Measurements from ENCODE around the gene OR10V1. TPM values are rescaled to one million over a fixed set of nuclear protein-coding genes. Genes with fewer than 3 reads are reported as not detected.
"Not testable (repeated sequence)": the region's sequence is repeated elsewhere in the genome, so short reads cannot be mapped to it uniquely, and the experiment has no call there.

Gene OR10V1
- total and polyA plus RNA-seq, 12 donors, result not detected

DNA sequence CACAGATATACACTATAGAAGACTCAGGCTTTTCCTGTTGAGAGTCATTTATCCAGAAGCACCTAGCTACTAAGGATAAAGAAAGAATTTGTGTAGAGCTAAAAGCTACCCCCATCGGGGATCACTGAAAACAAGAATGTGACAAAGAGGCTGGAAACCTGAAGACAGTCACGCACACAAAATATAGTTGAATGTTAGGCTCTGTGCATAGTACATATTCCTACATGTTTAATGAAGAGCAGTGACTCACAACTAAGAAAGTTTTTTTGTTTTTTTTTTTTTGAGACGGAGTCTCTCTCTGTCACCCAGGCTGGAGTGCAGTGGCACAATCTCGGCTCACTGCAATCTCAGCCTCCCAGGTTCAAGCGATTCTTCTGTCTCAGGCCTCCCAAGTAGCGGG lies 8.4 kb downstream of the OR10V1 start:
- Histone ChIP-seq H3K36me3 (replicated peaks in 1 of 2) (no peaks in the 10 kb centered on the region), H3K9me3 (replicated peaks in 1 of 3) (no peaks in the 10 kb centered on the region), H3K27me3 (no peaks in the 10 kb centered on the region), H3K4me1 (replicated peaks in 1 of 2) (no peaks in the 10 kb centered on the region), H3K27ac (no peak overlapping the region), H3K4me3 (no peak overlapping the region)
- WGBS, 4 donors, result 71 to 91% (median 84%) methylated on average over 6 of the region's 6 CpGs
- intact Hi-C loops (cut with DNase I), result no loop called here
- DNase-seq, result no peak
- TF ChIP-seq POLR2A (IDR thresholded peaks at IDR 0.05), result no peak
- TF ChIP-seq, protein P1, sequence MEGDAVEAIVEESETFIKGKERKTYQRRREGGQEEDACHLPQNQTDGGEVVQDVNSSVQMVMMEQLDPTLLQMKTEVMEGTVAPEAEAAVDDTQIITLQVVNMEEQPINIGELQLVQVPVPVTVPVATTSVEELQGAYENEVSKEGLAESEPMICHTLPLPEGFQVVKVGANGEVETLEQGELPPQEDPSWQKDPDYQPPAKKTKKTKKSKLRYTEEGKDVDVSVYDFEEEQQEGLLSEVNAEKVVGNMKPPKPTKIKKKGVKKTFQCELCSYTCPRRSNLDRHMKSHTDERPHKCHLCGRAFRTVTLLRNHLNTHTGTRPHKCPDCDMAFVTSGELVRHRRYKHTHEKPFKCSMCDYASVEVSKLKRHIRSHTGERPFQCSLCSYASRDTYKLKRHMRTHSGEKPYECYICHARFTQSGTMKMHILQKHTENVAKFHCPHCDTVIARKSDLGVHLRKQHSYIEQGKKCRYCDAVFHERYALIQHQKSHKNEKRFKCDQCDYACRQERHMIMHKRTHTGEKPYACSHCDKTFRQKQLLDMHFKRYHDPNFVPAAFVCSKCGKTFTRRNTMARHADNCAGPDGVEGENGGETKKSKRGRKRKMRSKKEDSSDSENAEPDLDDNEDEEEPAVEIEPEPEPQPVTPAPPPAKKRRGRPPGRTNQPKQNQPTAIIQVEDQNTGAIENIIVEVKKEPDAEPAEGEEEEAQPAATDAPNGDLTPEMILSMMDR (IDR thresholded peaks at IDR 0.05), result no peak

DNA sequence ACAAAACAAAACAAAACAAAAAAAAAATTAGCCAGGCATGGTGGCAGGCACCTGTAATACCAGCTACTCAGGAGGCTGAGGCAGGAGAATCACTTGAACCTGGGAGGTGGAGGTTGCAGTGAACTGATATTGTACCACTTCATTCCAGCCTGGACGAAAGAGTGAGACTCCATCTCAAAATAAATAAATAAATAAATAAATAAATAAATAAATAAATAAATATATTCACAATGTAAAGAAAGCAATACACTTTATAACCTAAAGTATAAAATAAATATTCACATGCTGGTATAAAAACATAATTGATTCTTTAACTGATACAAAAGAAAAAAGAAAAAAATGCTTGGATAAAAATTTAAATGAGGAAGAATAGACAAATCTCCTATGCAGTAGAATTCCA lies 10.1 kb downstream of the OR10V1 start:
- H3K27me3 ChIP-seq; H3K4me1 ChIP-seq (replicated peaks in 1 of 2); DNase-seq; H3K9me3 ChIP-seq (replicated peaks in 1 of 3); H3K27ac ChIP-seq; H3K36me3 ChIP-seq (replicated peaks in 1 of 2); H3K4me3 ChIP-seq; intact Hi-C loops (cut with DNase I): not testable (repeated sequence)
- WGBS, 4 donors, result 84 to 95% (median 88%) methylated on average over 1 of the region's 1 CpG

DNA sequence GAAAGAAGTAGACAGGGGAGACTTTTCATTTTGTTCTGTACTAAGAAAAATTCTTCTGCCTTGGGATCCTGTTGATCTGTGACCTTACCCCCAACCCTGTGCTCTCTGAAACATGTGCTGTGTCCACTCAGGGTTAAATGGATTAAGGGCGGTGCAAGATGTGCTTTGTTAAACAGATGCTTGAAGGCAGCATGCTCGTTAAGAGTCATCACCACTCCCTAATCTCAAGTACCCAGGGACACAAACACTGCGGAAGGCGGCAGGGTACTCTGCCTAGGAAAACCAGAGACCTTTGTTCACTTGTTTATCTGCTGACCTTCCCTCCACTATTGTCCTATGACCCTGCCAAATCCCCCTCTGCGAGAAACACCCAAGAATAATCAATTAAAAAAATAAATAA lies 13.5 kb downstream of the OR10V1 start:
- H3K27me3 ChIP-seq; H3K4me3 ChIP-seq; intact Hi-C loops (cut with DNase I); DNase-seq; H3K9me3 ChIP-seq (replicated peaks in 1 of 3); H3K27ac ChIP-seq; H3K36me3 ChIP-seq (replicated peaks in 1 of 2); H3K4me1 ChIP-seq (replicated peaks in 1 of 2): not testable (repeated sequence)
- WGBS, 4 donors, result 72 to 86% (median 73%) methylated on average over 3 to 4 of the region's 5 CpGs

DNA sequence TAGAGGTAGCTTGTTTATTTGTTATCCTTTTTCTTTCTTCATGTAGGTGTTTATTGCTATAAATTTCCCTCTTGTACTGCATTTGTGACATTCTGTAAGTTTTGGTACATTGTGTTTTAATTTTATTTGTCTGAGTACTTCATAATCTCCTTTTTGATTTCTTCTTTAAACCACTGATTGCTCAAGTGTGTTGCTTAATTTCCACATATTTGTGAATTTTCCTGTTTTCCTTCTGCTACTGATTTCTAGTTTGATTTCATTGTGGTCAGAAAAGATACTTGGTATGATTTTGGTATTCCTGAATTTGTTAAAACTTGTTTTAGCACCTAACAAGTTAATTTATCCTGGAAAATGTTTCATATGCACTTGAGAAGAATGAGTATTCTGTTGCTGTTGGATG lies 15.1 kb downstream of the OR10V1 start:
- no peak for DNase-seq
- Histone ChIP-seq H3K27me3 (no peaks in the 10 kb centered on the region), H3K4me3 (no peak overlapping the region), H3K9me3 (replicated peaks in 1 of 3) (no peaks in the 10 kb centered on the region), H3K4me1 (replicated peaks in 1 of 2) (no peaks in the 10 kb centered on the region), H3K36me3 (replicated peaks in 1 of 2) (no peaks in the 10 kb centered on the region), H3K27ac (no peak overlapping the region)
- intact Hi-C loops (cut with DNase I), result no loop called here
- TF ChIP-seq, protein P1 (IDR thresholded peaks at IDR 0.05), result no peak
- no peak for TF ChIP-seq POLR2A (IDR thresholded peaks at IDR 0.05)

DNA sequence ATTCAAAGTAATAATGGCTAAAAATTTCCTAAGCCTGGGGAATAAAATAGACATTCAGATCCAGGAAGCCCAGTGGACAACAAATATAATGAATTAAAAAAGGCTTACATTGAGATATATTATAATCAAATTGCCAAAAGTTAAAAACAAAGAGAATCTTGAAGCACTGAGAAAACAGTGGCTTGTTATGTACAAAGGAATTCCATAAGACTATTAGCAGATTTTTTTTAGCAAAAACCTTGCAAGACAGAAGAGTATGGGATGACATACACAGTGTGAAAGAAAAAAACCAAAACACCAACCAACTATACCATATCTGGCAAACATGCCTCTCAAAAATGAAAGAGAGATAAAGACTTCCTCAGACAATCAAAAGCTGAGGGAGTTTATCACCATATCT lies 20.7 kb downstream of the OR10V1 start:
- no peaks in the 10 kb centered on the region for H3K4me1 ChIP-seq (replicated peaks in 1 of 2)
- TF ChIP-seq, protein P1 (IDR thresholded peaks at IDR 0.05), result no peak
- TF ChIP-seq POLR2A (IDR thresholded peaks at IDR 0.05), result no peak
- intact Hi-C loops (cut with DNase I), result no loop called here
- H3K27ac ChIP-seq, result no peak overlapping the region
- H3K27me3 ChIP-seq, result no peaks in the 10 kb centered on the region
- no peak for DNase-seq
- H3K36me3 ChIP-seq (replicated peaks in 1 of 2), result no peaks in the 10 kb centered on the region
- H3K4me3 ChIP-seq, result no peak overlapping the region
- H3K9me3 ChIP-seq (replicated peaks in 1 of 3), result peaks cover 0 to 4% (median 0%) of the 10 kb centered on the region in 3 donors
